GM12892 (cell line): ENCODE results near the gene FAM24B.

Experiments
- POLR2A ChIP-seq: IDR thresholded peaks from 2 replicates; pipeline ENCODE4 v1.6.1; 2011; ENCODE audit warnings: low read depth, low read length, control low read depth
- POLR2AphosphoS5 ChIP-seq: IDR thresholded peaks from 2 replicates; pipeline ENCODE4 v1.6.1; 2011; ENCODE audit warnings: low read depth, low read length, control low read depth

DNA sequence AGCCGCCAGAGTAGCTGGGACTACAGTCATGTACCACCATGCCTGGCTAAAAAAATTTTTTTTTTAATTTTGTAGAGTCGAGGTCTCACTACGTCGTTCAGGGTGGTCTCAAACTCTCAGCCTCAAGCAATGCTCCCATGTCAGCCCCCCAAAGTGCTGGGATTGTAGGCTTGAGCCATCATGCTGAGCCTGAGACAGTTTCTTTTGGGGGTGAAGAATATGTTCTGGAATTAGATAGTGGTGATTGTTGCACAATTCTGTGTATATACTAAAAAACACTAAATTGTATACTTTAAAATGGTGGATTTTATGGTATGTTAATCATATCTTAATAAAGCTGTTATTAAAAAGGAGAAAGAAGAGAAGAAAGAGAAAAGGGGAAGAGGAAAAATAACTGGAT is 35.2 kb downstream of the FAM24B start:
- TF ChIP-seq POLR2AphosphoS5 (no peak), POLR2A (no peak)
